HS-27A (cell line): ENCODE data around the gene CUL9.

Experiments
- DNase-seq: peaks from one replicate; pipeline ENCODE4 v3.0.0-alpha.2; 2012; ENCODE audit warnings: low read depth, missing footprints

Gene CUL9

GRCh38 chr6:43200541-43200940, 18.5 kb downstream of the CUL9 start:
- DNase-seq, result no peak

GRCh38 chr6:43202451-43202850, 20.5 kb downstream of the CUL9 start:
- no peak for DNase-seq

- DNase-seq, result no peak
These were observed 21.2 kb downstream of the CUL9 start for GRCh38 chr6:43203029-43203717.

GRCh38 chr6:43203718-43204095, 21.7 kb downstream of the CUL9 start:
- no peak for DNase-seq

- DNase-seq, result no peak
These were observed 22.5 kb downstream of the CUL9 start for GRCh38 chr6:43204271-43205105.

- DNase-seq, result no peak
These were observed 23.9 kb downstream of the CUL9 start for GRCh38 chr6:43205849-43206248.

- DNase-seq, result no peak
These were observed 25.3 kb downstream of the CUL9 start for GRCh38 chr6:43207286-43207685.

GRCh38 chr6:43211955-43212354, 30.0 kb downstream of the CUL9 start:
- DNase-seq, result no peak

- no peak for DNase-seq
These were observed 31.4 kb downstream of the CUL9 start for GRCh38 chr6:43213431-43213830.

- no peak for DNase-seq
These were observed 33.1 kb downstream of the CUL9 start for GRCh38 chr6:43215066-43215465.

GRCh38 chr6:43216200-43216599, 34.2 kb downstream of the CUL9 start:
- no peak for DNase-seq

- no peak for DNase-seq
These were observed 35.4 kb downstream of the CUL9 start for GRCh38 chr6:43217351-43217750.

- no peak for DNase-seq
These were observed 37.1 kb downstream of the CUL9 start for GRCh38 chr6:43219119-43219518.

- DNase-seq, result no peak
These were observed 37.8 kb downstream of the CUL9 start for GRCh38 chr6:43219814-43220213.

GRCh38 chr6:43220439-43220951, 38.5 kb downstream of the CUL9 start:
- no peak for DNase-seq

- DNase-seq, result no peak
These were observed 39.3 kb downstream of the CUL9 start for GRCh38 chr6:43221046-43221972.

- no peak for DNase-seq
These were observed 40.5 kb downstream of the CUL9 start for GRCh38 chr6:43222418-43223059.

- DNase-seq, result no peak
These were observed 41.2 kb downstream of the CUL9 start for GRCh38 chr6:43223175-43223574.

- no peak for DNase-seq
These were observed 44.3 kb downstream of the CUL9 start for GRCh38 chr6:43226192-43226851.

GRCh38 chr6:43228951-43229802, 47.2 kb downstream of the CUL9 start, which contains the start of gene DNPH1:
TSS of gene DNPH1 (minus strand) at chr6:43229481. CDS start at chr6:43229456, 25 bp downstream.
- no peak for DNase-seq
